Kidney (tissue), 14 donors: Measurements from ENCODE around the gene ACAD11. TPM values are rescaled to one million over a fixed set of nuclear protein-coding genes. Genes with fewer than 3 reads are reported as not detected.

ENCODE experiments used
- DNase-seq, 5 donors: peaks; one replicate each; pipeline ENCODE4 v3.0.0-alpha.2; 2013 to 2020
- FAIRE-seq: peaks from 2 replicates; lab custom pipeline; 2012; peaks lifted over from hg19 to GRCh38; lab: Jason Lieb, UNC
- H3K27ac ChIP-seq, 2 donors: one replicate each; pipeline ENCODE4 v1.7.0; 2013; ENCODE audit warnings: low read depth in 2 of 2, low read length in 2 of 2, inconsistent platforms in 1 of 2
- H3K27me3 ChIP-seq: one replicate; pipeline ENCODE4 v1.7.1; 2013; ENCODE audit warnings: low read length, inconsistent platforms; ENCODE audit not compliant: control insufficient read depth, insufficient read depth
- H3K36me3 ChIP-seq, 3 donors: one replicate each; pipeline versions ENCODE4 v1.7.0 to v1.7.1; 2013; ENCODE audit warnings: low read length in 3 of 3, control low read depth in 1 of 3, inconsistent platforms in 1 of 3; ENCODE audit not compliant: insufficient read depth in 3 of 3, control insufficient read depth in 2 of 3
- H3K4me1 ChIP-seq, 3 donors: one replicate each; pipeline versions ENCODE4 v1.7.0 to v1.7.1; 2013; ENCODE audit warnings: low read length in 3 of 3, inconsistent platforms in 1 of 3, low read depth in 1 of 3; ENCODE audit not compliant: control insufficient read depth in 2 of 3, insufficient read depth in 2 of 3
- H3K4me3 ChIP-seq, 3 donors: one replicate each; pipeline versions ENCODE4 v1.7.0 to v1.8.1; 2013; ENCODE audit warnings: low read length in 3 of 3, control low read depth in 1 of 3, inconsistent platforms in 1 of 3
- H3K9ac ChIP-seq, 3 donors: one replicate each; pipeline versions ENCODE4 v1.7.0 to v1.7.1; 2013; ENCODE audit warnings: low read length in 3 of 3, control low read depth in 1 of 3, inconsistent platforms in 1 of 3
- H3K9me3 ChIP-seq, 3 donors: one replicate each; pipeline versions ENCODE4 v1.7.0 to v1.7.1; 2013; ENCODE audit warnings: low read length in 3 of 3, control low read depth in 1 of 3, inconsistent platforms in 1 of 3; ENCODE audit not compliant: control insufficient read depth in 2 of 3, insufficient read depth in 1 of 3
- intact Hi-C: fragments of 100-400 bp; cut with DNase I; formaldehyde crosslinking; loops from one replicate; pipeline ENCODE4 v1.11.1; 2022
- polyA plus RNA-seq: library from polyadenylated mRNA; stranded (reverse); fragments of 350-450 nt; fragmentation: Illumina TruSeq; extraction: RNeasy Lipid Tissue Mini Kit (QIAGEN cat#74804); gene quantifications from one replicate; pipeline ENCODE4 v1.2.3, GENCODE V29; 2014; ENCODE audit warnings: low read depth, low replicate concordance; ENCODE audit not compliant: insufficient read depth
- total RNA-seq: library from RNA; stranded (reverse); fragmentation: NEBNext Ultra II Directional; extraction: Animal tissue kit (Norgen Biotek cat#: 25700); gene quantifications from one replicate; pipeline ENCODE4 v1.2.1, GENCODE V29; 2021
- TF ChIP-seq, protein P1 (sequence below): IDR thresholded peaks from 3 replicates; pipeline ENCODE4 v1.5.1; 2012; ENCODE audit warnings: mild to moderate bottlenecking, moderate library complexity, borderline replicate concordance; ENCODE audit not compliant: insufficient read depth; ENCODE audit errors: extremely low read depth
- donor health status: control.
- donor health status: control.
- donor health status: control.
- donor health status: control.
- donor health status: control.
- donor health status: DM: yes; HTN: yes; CAD: no.
- donor health status: Normal renal cell carcinoma (clear cell type).

Gene ACAD11
- total and polyA plus RNA-seq, 2 donors from 2014 or later = 21.4 to 47.7 TPM

- H3K4me1 ChIP-seq = peaks cover 0 to 5% (median 0%) of the 10 kb centered on the region in 3 donors
- FAIRE-seq (peak; percentile 85), DNase-seq (no peak)
- no peaks in the 10 kb centered on the region for H3K27me3 ChIP-seq
- no peaks in the 10 kb centered on the region for H3K9me3 ChIP-seq
- TF ChIP-seq, protein P1, sequence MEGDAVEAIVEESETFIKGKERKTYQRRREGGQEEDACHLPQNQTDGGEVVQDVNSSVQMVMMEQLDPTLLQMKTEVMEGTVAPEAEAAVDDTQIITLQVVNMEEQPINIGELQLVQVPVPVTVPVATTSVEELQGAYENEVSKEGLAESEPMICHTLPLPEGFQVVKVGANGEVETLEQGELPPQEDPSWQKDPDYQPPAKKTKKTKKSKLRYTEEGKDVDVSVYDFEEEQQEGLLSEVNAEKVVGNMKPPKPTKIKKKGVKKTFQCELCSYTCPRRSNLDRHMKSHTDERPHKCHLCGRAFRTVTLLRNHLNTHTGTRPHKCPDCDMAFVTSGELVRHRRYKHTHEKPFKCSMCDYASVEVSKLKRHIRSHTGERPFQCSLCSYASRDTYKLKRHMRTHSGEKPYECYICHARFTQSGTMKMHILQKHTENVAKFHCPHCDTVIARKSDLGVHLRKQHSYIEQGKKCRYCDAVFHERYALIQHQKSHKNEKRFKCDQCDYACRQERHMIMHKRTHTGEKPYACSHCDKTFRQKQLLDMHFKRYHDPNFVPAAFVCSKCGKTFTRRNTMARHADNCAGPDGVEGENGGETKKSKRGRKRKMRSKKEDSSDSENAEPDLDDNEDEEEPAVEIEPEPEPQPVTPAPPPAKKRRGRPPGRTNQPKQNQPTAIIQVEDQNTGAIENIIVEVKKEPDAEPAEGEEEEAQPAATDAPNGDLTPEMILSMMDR = no peak
- H3K36me3 ChIP-seq = peaks cover 0 to 13% (median 10%) of the 10 kb centered on the region in 3 donors
- H3K4me3 ChIP-seq = no peak overlapping the region
- intact Hi-C loops = no loop called here
- no peak overlapping the region for H3K9ac ChIP-seq
- no peak overlapping the region for H3K27ac ChIP-seq
Observed at GRCh38 chr3:132597660-132598059, 61.9 kb downstream of the ACAD11 start.

DNA sequence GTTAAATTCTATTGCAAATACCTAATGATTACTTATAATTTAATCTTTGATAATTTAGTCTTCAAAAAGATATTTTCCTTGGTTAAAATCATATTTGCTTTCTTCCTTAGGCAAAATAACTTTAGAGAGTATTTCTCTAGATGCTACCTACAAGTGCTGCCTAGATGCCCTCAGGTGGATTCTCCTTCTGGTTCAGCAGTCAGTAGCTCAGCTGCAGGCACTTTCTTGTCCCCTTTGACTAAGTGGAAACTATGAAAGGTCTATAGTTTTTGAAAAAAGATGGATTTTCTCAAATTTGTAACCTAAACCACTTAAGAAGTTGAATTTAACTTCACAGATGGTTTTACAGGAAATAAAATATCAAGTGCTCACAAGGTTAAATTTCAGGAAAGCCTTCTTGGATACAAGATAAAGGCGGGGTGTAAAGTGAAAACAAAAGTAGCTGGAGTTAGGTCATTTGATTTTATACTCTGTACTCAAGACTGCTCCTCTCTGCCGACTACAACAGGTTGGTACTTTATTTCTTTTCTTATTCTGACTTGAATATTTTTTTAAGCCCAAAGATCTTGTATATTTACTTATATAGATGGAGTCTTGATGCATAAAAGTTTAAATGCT lies 62.7 kb downstream of the ACAD11 start, which contains the start of gene ACKR4:
Gene ACKR4 (plus strand): TSS at position 455 of the 618 bp plus-strand sequence. CDS start 3,128 bp downstream, outside the sequence.
- no peak within 1 kb of the TSS for H3K9ac ChIP-seq
- H3K4me1 ChIP-seq = peaks cover 0 to 5% (median 0%) of the 10 kb centered on the region in 3 donors
- DNase-seq (no peak), FAIRE-seq (peak; percentile 8)
- H3K36me3 ChIP-seq = peaks cover 0 to 12% (median 10%) of the 10 kb centered on the region in 3 donors
- no peaks in the 10 kb centered on the region for H3K9me3 ChIP-seq
- no peaks in the 10 kb centered on the region for H3K27me3 ChIP-seq
- no peak within 1 kb of the TSS for H3K4me3 ChIP-seq
- TF ChIP-seq, protein P1 = no peak
- H3K27ac ChIP-seq = no peak within 1 kb of the TSS
- intact Hi-C loops = no loop called here

DNA sequence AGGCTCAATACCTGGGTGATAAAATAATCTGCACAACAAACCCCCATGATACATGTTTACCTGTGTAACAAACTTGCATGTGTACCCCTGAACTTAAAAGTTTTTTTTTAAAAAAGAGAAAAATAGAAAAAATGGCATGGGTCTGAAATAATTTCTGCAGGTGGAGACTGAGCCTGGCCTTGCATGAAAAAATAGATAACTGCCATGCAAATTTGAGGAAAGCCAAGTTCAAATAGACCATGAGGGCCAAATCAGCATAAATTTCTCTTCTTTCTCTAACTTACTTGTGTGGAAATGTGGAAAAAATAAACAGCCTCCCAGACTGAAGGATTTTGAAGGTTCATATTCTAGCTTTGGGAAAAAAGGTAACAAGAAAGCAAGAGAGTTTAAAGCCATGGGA lies 63.3 kb downstream of the ACAD11 start:
- intact Hi-C loops = no loop called here
- H3K36me3 ChIP-seq = peaks cover 0 to 12% (median 10%) of the 10 kb centered on the region in 3 donors
- H3K27me3 ChIP-seq = no peaks in the 10 kb centered on the region
- H3K4me3 ChIP-seq = no peak overlapping the region
- H3K27ac ChIP-seq = no peak overlapping the region
- DNase-seq (no peak), FAIRE-seq (no peak)
- TF ChIP-seq, protein P1 = no peak
- H3K4me1 ChIP-seq = peaks cover 0 to 5% (median 0%) of the 10 kb centered on the region in 3 donors
- H3K9me3 ChIP-seq = no peaks in the 10 kb centered on the region
- H3K9ac ChIP-seq = no peak overlapping the region
